GM19193 (cell line): ENCODE results near the gene SMG9.

Source experiments
- POLR2A ChIP-seq: IDR thresholded peaks from 4 replicates; pipeline ENCODE4 v1.6.1; 2011; ENCODE audit not compliant: insufficient read depth, insufficient read length; ENCODE audit errors: extremely low read depth

Gene SMG9

GRCh38 chr19:43748685-43749084 lies 6.1 kb downstream of the SMG9 start:
- no peak for TF ChIP-seq POLR2A

DNA sequence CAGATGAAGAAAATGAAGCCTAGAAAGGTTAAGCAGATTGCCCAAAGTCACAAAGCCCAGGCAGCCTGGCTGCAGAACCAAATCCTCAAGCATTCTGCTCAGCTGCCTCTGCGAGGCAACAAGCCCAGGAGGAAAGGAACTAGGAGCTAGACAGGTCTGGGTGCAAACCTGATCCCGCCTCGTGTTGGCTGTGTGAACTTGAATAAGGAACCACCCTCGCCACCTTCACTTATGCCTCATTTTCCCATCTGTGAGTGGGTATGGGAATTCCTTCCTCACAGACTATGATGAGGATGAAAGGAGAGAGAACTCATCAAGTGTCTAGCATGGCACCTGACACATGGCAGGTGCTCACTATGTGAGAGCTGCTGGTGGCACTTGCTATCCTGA lies 6.6 kb downstream of the SMG9 start:
- no peak for TF ChIP-seq POLR2A

- no peak for TF ChIP-seq POLR2A
Measured at GRCh38 chr19:43747557-43748204, 7.1 kb downstream of the SMG9 start.

DNA sequence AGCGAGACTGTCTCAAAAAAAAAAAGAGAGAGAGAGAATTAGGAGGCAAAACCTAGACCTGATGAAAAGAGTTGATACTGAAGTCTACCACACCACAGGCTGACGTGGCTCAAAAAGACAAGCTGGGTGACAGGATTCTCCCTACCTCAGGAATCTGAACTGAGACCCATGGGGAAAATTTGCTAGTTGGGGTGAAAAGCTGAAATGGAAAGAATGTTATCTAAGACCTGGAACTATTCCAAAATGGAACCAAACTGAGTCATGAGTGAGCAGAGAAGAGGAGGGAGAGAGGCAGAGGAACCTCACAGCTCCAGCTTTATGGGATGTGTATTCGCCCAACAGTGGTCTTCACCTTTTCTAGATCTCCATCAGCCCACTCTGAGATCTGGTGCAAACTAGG lies 11.7 kb downstream of the SMG9 start:
- no peak for TF ChIP-seq POLR2A

DNA sequence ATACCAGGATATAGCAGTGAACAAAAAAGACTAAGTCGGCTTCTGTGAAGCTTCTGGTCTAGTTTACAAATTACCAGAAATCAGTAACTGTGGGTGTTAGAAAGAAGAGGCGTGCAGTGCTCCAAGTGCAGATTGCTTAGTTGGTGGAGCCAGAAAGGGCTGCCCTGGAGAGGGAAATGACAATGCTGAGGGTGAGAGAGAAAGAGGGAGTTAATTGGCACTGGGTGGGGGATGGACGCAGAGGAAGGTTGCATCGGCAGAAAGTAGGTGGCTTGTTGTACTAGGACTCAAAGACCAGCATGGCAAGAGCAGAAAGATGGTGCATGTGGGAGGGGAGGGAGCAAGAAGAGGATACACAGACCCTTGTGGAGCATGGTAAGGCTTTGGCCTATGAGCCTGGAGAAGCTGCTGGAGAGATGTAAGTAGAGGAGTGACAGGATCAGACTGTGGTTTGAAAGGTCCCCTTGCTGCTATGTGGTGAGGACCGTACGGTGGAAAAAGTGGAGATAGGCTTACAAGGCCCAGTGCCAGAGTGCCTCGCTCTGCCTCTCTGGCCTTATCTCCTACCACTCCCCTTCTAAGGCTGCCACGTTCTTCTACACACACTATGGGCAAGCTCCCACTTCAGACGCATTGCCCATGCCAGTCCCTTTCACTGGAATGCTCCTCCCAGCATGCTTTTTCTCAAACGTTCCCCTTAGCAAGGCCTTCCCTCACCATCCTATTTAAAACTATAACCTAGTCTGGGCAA lies 13.5 kb downstream of the SMG9 start:
- no peak for TF ChIP-seq POLR2A

DNA sequence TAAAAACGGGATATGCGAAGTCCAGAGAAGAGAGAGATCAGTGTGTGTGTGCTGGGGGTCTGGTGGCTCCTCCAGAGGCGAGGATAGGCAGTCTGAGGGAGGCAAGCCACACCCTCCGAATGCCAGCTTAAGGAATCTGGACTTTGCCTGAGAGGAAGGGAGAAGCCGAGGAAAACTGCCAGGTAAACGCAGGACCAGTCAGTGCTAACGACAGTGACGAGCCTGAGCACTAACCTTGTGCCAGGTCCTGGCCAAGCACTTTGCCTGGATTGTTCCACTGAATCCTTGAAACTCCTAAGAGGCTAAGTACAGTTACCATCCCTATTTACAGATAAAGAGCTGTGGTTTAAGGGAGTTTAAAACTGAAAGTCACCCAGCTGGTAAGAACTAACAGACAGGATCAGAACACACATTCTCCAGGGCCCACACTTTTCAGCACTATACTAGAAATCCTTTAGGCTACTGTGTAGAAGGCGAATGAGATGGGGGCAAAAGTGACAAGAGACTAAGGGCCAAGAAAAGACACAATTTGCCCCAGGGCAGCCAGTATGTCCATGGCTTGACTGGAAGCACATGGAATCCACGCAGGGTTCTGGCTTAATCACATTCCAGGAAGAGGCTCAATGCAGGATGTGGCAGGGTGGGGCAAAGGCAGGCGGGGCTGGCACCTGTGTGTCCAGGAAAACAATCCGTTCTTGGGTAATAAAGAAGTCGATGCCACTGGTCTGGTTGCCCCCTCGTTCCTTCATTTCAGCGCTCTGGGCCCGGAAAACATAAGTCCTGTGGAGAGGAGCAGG lies 15.1 kb downstream of the SMG9 start:
- TF ChIP-seq POLR2A = no peak

- TF ChIP-seq POLR2A = no peak
Measured at GRCh38 chr19:43738780-43739211, 16.0 kb downstream of the SMG9 start.

DNA sequence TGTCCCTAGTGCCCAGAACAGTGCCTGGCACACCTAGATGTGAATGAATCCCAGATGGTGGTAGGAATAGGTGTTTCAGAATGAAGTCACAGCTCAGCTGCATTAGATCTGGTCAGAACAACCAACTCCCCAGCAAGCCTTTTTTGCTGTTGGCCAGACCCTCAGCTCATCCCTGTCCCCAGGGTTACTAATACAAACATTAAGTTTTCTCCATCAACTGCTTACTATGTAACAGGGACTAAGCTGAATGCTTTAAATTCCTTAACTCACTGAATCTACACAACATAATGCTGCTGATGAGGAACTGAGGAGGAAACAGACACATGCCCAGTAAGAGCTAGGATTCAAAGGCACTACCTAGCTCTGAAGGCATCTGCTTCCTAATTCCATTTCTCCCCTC lies 18.8 kb downstream of the SMG9 start:
- no peak for TF ChIP-seq POLR2A

DNA sequence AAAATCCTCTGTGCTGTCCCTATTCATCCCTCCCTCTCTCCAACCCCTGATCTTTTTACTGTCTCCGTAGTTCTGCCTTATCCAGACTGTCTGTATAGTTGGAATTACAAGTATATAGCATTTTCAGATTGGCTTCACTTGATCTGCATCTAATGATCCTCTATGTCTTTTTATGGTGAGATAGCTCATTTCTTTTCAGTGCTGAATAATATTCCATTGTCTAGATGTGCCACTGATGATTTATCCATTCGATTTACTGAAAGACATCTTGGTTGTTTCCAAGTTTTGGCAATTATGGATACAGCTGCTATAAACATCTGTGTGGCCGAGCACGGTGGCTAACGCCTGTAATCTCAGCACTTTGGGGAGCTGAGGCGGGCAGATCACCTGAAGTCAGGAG lies 19.7 kb downstream of the SMG9 start:
- TF ChIP-seq POLR2A = no peak

DNA sequence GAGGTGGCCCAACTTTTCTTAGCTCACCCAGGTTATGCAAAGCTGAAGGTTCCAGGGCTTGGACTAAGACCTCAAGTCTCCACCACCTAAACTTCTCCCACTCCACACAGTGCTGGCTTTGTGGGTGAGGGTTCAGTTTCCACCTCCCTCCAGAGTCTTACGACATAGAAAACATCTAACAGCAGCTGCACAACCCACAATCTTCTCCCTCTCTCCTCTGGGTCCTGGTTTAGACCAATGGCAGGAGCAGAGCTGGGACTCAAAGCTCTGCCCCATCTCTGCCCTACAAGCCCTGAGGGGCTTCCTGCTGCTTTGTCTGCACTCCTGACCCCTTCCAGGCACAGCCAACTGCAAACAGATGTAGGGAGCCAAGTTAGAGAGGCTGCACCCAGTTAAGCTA lies 22.9 kb downstream of the SMG9 start:
- no peak for TF ChIP-seq POLR2A

- TF ChIP-seq POLR2A = no peak
Measured at GRCh38 chr19:43731346-43731745, 23.4 kb downstream of the SMG9 start.

- TF ChIP-seq POLR2A = no peak
Measured at GRCh38 chr19:43729919-43730318, 24.8 kb downstream of the SMG9 start.

GRCh38 chr19:43727593-43727853 lies 27.2 kb downstream of the SMG9 start:
- TF ChIP-seq POLR2A = no peak

DNA sequence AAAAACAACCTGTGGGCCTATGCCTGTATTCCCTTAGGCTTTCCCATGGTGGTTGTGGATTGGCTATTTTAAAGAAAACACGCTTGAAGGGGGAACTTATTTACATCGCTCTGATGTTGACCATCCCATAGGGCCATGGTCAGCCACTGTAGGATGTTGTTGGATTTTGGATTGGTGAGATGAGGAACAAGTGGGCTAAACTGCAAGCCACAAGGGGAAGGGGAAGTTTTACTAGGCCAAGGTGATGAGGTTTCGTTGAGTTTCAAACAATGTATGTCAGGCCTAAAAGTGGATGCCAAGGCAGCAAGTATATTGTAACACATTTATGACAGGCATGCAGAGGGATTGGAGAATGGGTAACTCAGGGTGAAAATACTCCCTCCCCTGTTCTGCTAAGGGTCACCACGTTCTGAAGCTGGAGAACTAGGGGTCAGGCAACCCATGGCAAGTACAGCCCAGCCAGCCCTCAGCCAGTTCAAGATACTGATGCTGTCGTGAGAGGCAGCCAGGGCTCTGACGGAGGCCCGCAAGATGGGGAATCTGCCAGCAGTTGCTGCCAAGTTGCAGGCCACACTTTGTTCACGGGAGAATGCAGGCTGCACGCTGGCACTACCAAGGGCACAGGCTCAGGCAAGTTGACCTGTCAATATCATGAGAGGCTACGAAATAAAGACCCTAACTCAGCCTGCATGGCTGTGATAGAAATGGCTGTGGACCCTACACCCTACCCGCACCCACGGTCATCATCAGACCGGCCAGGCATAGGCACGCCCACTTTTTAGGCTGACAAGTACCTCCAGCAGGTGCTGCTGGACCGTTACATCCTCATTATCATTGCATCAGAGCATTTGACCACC lies 27.8 kb downstream of the SMG9 start:
- no peak for TF ChIP-seq POLR2A

DNA sequence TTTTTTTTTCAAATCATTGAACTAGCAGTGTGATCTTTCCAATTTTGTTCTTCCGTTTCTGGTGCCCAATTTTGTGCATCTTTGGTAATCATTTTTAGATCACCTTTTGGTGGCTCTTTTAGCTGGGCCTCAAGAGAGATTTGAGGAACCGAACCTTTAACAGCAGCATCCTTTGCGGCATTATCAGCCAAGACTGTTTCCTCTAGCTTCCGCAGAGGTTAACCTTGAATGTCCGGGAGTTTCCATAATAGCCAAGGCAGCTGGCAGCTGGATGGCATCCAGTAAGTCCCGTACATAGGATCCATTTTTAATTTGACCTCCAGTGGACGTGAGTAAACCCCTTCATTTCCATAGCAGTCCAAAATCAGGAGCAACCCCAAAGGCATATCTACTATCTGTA lies 29.3 kb downstream of the SMG9 start:
- TF ChIP-seq POLR2A = no peak
